Ovary (tissue), 9 donors: ENCODE data around the gene NXT1. TPM values are rescaled to one million over a fixed set of nuclear protein-coding genes. Genes with fewer than 3 reads are reported as not detected.
A peak's percentile ranks its signal among the peaks of the same experiment; 100 is the strongest.

ENCODE experiments used
- DNase-seq, 5 donors: peaks; one replicate each; pipeline ENCODE4 v3.0.0-alpha.2; 2019 to 2020
- H3K27ac ChIP-seq, 2 donors: fragments of 200-600 bp; one replicate each; pipeline versions ENCODE4 v1.5.1 to v1.8.0; 2019 to 2022
- H3K27me3 ChIP-seq: fragments of 200-600 bp; one replicate; pipeline ENCODE4 v1.8.0; 2022
- H3K36me3 ChIP-seq: fragments of 200-600 bp; sonication (generic); one replicate; pipeline ENCODE4 v1.5.1; 2019
- H3K4me1 ChIP-seq: one replicate; pipeline ENCODE4 v1.8.1; 2013; ENCODE audit warnings: mild to moderate bottlenecking, moderate library complexity; ENCODE audit not compliant: insufficient read depth
- H3K4me3 ChIP-seq: fragments of 200-600 bp; sonication (generic); one replicate; pipeline ENCODE4 v1.5.1; 2017
- H3K9me3 ChIP-seq, 2 donors: fragments of 200-600 bp in 1 of 2; sonication (generic) in 1 of 2; one replicate each; pipeline versions ENCODE4 v1.5.1 to v1.8.1; 2013 to 2019; ENCODE audit warnings: mild to moderate bottlenecking in 1 of 2, moderate library complexity in 1 of 2
- CTCF ChIP-seq, 3 donors: fragments of 450-650 bp in 2 of 3; fragments of 200-600 bp in 1 of 3; IDR thresholded peaks; one replicate each; pipeline versions ENCODE4 v1.5.1 to v1.8.0; 2016 to 2022; ENCODE audit warnings: antibody characterized with exemption in 3 of 3, mild to moderate bottlenecking in 1 of 3
- EP300 ChIP-seq: sonication (generic); formaldehyde crosslinking; IDR thresholded peaks from one replicate; pipeline ENCODE4 v1.6.1; 2017; ENCODE audit warnings: antibody characterized with exemption
- POLR2A ChIP-seq: fragments of 450-650 bp; IDR thresholded peaks from one replicate; pipeline ENCODE4 v1.6.1; 2017; ENCODE audit warnings: antibody characterized with exemption, mild to moderate bottlenecking, moderate library complexity
- WGBS, 3 donors: extraction: QIAGEN DNeasy Blood & Tissue Kit in 1 of 3; methylation state at CpG; one replicate each; pipeline versions ENCODE4 v1.1.5 to v1.1.7; 2013 to 2017; 5-methylcytosine and 5-hydroxymethylcytosine counted together
- intact Hi-C, 4 donors: fragments of 100-400 bp; cut with DNase I; formaldehyde crosslinking; loops; one replicate each; pipeline versions ENCODE4 v1.11.0 to v1.15.1; 2022 to 2023
- polyA plus RNA-seq, 2 donors: library from polyadenylated mRNA; stranded (reverse); fragments of 200-250 nt in 1 of 2; fragments of 350-450 nt in 1 of 2; fragmentation: Illumina TruSeq in 1 of 2; extraction: RNeasy Lipid Tissue Mini Kit (QIAGEN cat#74804) in 1 of 2; gene quantifications; one replicate each; pipeline ENCODE4 v1.2.3, GENCODE V29; 2013 to 2014
- total RNA-seq, 7 donors: library from RNA; depleted of rRNA in 2 of 7; stranded (reverse); fragments of >200 nt in 2 of 7; fragmentation: NEBNext Ultra II Directional in 3 of 7; extraction: Animal tissue kit (Norgen Biotek cat#: 25700) in 3 of 7; gene quantifications; one replicate each; pipeline versions ENCODE4 v1.1.0 to v1.2.4, GENCODE V29; 2016 to 2023
- donor health status: DM: no; HTN: no; CAD: no; lungs with moderate emphysema.
- donor health status: DM: no; HTN: no; CAD: no.
- donor health status: Bipolar disorder and iron deficiency.
- donor health status: DM: yes; HTN: yes; CAD: no.
- donor health status: DM: no; HTN: no; CAD: no.
- donor health status: DM: yes; HTN: yes; CAD: no.

The NXT1 gene
- total and polyA plus RNA-seq, 9 donors, result 19.2 to 44.6 (median 28.3) TPM

GRCh38 chr20:23361119-23361475 is 10.5 kb downstream of the NXT1 start:
- no peaks in the 10 kb centered on the region for H3K9me3 ChIP-seq
- H3K4me1 ChIP-seq, result peaks cover 13% of the 10 kb centered on the region
- H3K36me3 ChIP-seq, result no peaks in the 10 kb centered on the region
- peak overlapping the region; percentile 60 for H3K4me3 ChIP-seq
- intact Hi-C loops, result loop anchor here in 3 of 4 donors (5.0 to 10.0 kb wide), 4 partner anchors 46 to 274 kb away; partner anchors contain the start of genes NAPB (in 2 of the 3) and CST3 (in 1 of the 3)
- 0 to 2% (median 1%) methylated on average over 8 of the region's 8 CpGs for WGBS, 3 donors
- H3K27me3 ChIP-seq, result no peaks in the 10 kb centered on the region
- peak overlapping the region; percentile 83 to 99 for H3K27ac ChIP-seq
- peak in 1 of 5 donors; percentile 68 for DNase-seq
- TF ChIP-seq POLR2A (no peak), EP300 (no peak), CTCF (IDR thresholded peaks at IDR 0.05) (no peak)

- H3K4me3 ChIP-seq, result peak within 1 kb of the TSS; percentile 69
- peak within 1 kb of the TSS; percentile 83 to 99 for H3K27ac ChIP-seq
- H3K36me3 ChIP-seq, result no peaks in the 10 kb centered on the region
- WGBS, 3 donors, result 1% methylated on average over 57 to 114 of the region's 114 CpGs
- intact Hi-C loops, result loop anchor here in 3 of 4 donors (5.0 to 10.0 kb wide), 4 partner anchors 46 to 273 kb away; partner anchors contain the start of genes NAPB (in 2 of the 3) and CST3 (in 1 of the 3)
- no peaks in the 10 kb centered on the region for H3K27me3 ChIP-seq
- peaks cover 13% of the 10 kb centered on the region for H3K4me1 ChIP-seq
- DNase-seq, result peak; percentile 98 to 100 (median 99)
- TF ChIP-seq CTCF (IDR thresholded peaks at IDR 0.05) (peak in 2 of 3 donors; percentile 48 to 58), EP300 (peak; percentile 89), POLR2A (peak; percentile 99)
- H3K9me3 ChIP-seq, result no peaks in the 10 kb centered on the region
Measured at GRCh38 chr20:23361476-23362391, 11.1 kb downstream of the NXT1 start, which contains the start of gene GZF1. TSS of gene GZF1 (plus strand) at chr20:23362182. CDS start at chr20:23364384, 2,202 bp downstream.

DNA sequence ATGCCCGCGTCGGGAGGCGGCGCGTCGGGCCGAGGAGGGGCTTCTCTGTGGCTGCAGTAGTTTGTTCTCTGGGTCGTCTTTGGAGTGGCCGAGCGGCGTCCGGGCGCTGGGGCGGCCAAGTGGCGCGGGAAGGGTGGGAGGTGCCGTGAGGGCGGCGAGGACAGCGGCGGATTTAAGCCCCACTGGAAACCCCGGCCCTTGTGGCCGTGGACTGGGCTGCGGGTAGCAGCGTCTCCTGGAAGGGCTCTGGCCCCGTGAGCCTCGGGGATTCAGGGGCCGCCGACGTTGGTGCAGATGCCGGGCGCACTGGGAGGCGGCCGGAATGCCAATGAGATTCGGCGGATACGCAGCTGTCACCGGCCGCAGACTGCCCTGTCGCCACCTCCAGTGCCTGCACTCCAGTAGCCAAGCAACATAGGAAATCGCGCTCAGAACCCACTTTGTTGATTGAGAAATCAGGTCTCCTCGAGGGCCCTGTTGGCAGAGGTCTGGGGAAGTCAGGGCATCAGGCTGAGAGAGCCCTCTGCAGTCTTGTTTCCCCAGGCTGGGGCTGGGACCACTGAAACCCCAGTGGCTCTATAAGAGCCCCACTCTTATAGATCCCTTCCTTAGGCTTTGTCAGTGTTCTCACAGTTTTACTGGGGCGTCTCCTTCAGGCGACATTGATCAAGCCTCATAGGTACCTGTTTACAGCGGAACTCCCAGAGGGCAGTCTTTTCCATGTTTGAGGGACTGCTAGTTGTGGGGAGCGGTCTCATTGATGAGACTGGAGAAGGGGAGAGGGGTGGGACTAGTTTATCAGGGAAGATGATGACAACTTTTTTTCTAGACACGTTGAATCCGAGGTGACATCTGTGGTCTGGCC is 12.0 kb downstream of the NXT1 start:
- DNase-seq, result peak in 1 of 5 donors; percentile 50
- Histone ChIP-seq H3K27ac (peak overlapping the region; percentile 68 to 99), H3K27me3 (no peaks in the 10 kb centered on the region), H3K4me1 (peaks cover 11% of the 10 kb centered on the region), H3K36me3 (no peaks in the 10 kb centered on the region), H3K4me3 (peak overlapping the region; percentile 69), H3K9me3 (no peaks in the 10 kb centered on the region)
- intact Hi-C loops, result loop anchor here in 3 of 4 donors (5.0 to 10.0 kb wide), 4 partner anchors 45 to 272 kb away; partner anchors contain the start of genes NAPB (in 2 of the 3) and CST3 (in 1 of the 3)
- TF ChIP-seq POLR2A (no peak), CTCF (IDR thresholded peaks at IDR 0.05) (no peak), EP300 (no peak)
- WGBS, 3 donors, result 2 to 4% (median 3%) methylated on average over 40 to 50 of the region's 50 CpGs

DNA sequence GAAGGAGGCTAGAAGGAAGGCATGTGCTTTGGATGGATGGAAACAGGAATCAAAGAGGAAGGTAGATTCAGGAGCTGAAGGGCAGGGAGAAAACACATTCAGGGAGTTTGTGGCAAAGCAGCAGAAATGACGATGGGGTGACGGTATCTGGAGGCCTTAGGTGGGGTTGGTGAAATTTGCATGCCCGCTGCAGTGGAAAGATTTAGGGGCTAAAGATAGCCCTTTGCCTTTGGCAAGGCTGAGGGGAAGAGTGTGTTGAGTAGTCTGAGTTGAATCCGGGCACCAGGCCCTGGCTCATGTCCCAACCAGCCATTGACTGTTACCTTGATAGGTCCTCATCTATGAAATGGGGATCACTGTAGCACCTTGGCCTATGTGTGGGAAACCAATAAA is 12.7 kb downstream of the NXT1 start:
- Histone ChIP-seq H3K4me3 (no peak overlapping the region), H3K4me1 (peaks cover 11% of the 10 kb centered on the region), H3K9me3 (no peaks in the 10 kb centered on the region), H3K27me3 (no peaks in the 10 kb centered on the region), H3K36me3 (no peaks in the 10 kb centered on the region), H3K27ac (peak overlapping the region in 1 of 2 donors; percentile 99)
- intact Hi-C loops, result loop anchor here in 3 of 4 donors (5.0 to 10.0 kb wide), 4 partner anchors 44 to 272 kb away; partner anchors contain the start of genes NAPB (in 2 of the 3) and CST3 (in 1 of the 3)
- no peak for DNase-seq
- WGBS, 3 donors, result 54 to 77% (median 65%) methylated on average over 4 of the region's 4 CpGs
- TF ChIP-seq EP300 (no peak), POLR2A (no peak), CTCF (IDR thresholded peaks at IDR 0.05) (no peak)
